GM23248 (cell line): ENCODE measurements around the gene SLC4A5. TPM values are rescaled to one million over a fixed set of nuclear protein-coding genes. Genes with fewer than 3 reads are reported as not detected.

Experiments
- DNase-seq: peaks from one replicate; pipeline ENCODE4 v3.0.0-alpha.2; 2015
- H2AFZ ChIP-seq: fragments of 200-600 bp; sonication (generic); 2 replicates; pipeline ENCODE4 v1.6.1; 2016; ENCODE audit warnings: antibody characterized with exemption
- H3F3A ChIP-seq: fragments of 200-600 bp; sonication (generic); 2 replicates; pipeline ENCODE4 v1.6.1; 2016; ENCODE audit warnings: mild to moderate bottlenecking, antibody characterized with exemption, mixed run types; ENCODE audit not compliant: insufficient read depth
- H3K27ac ChIP-seq: fragments of 200-600 bp; sonication (generic); 2 replicates; pipeline ENCODE4 v1.5.1; 2016; ENCODE audit warnings: mild to moderate bottlenecking
- H3K27me3 ChIP-seq: fragments of 200-600 bp; sonication (generic); replicated peaks from 2 replicates; pipeline ENCODE4 v1.6.1; 2016; ENCODE audit warnings: mild to moderate bottlenecking; ENCODE audit not compliant: insufficient read depth
- H3K36me3 ChIP-seq: fragments of 200-600 bp; sonication (generic); 2 replicates; pipeline ENCODE4 v1.6.1; 2016; ENCODE audit warnings: low read depth, mild to moderate bottlenecking
- H3K4me1 ChIP-seq: fragments of 200-600 bp; sonication (generic); 2 replicates; pipeline ENCODE4 v1.6.1; 2016; ENCODE audit warnings: mild to moderate bottlenecking; ENCODE audit not compliant: insufficient read depth
- H3K4me2 ChIP-seq: fragments of 200-600 bp; sonication (generic); one replicate; pipeline ENCODE4 v1.6.1; 2016; ENCODE audit warnings: mild to moderate bottlenecking; ENCODE audit not compliant: unreplicated experiment
- H3K4me3 ChIP-seq: fragments of 200-600 bp; sonication (generic); 2 replicates; pipeline ENCODE4 v1.5.1; 2016; ENCODE audit warnings: mild to moderate bottlenecking
- H3K79me2 ChIP-seq: fragments of 200-600 bp; sonication (generic); 2 replicates; pipeline ENCODE4 v1.6.1; 2016; ENCODE audit warnings: mild to moderate bottlenecking; ENCODE audit not compliant: insufficient read depth
- H3K9ac ChIP-seq: fragments of 200-600 bp; sonication (generic); 2 replicates; pipeline ENCODE4 v1.6.1; 2016; ENCODE audit warnings: mild to moderate bottlenecking
- H3K9me2 ChIP-seq: fragments of 200-600 bp; sonication (generic); 2 replicates; pipeline ENCODE4 v1.6.1; 2016; ENCODE audit warnings: mixed run types, mild to moderate bottlenecking, moderate library complexity; ENCODE audit not compliant: insufficient read depth
- H3K9me3 ChIP-seq: fragments of 200-600 bp; sonication (generic); one replicate; pipeline ENCODE4 v1.6.1; 2017; ENCODE audit warnings: low read depth
- H4K20me1 ChIP-seq: fragments of 200-600 bp; sonication (generic); 2 replicates; pipeline ENCODE4 v1.6.0; 2016; ENCODE audit not compliant: insufficient read depth
- EZH2 ChIP-seq: fragments of 200-600 bp; sonication (generic); IDR thresholded peaks from 2 replicates; pipeline ENCODE4 v1.6.1; 2018; ENCODE audit warnings: antibody characterized with exemption, mild to moderate bottlenecking; ENCODE audit not compliant: insufficient read depth, poor library complexity, severe bottlenecking
- EZH2phosphoT487 ChIP-seq: fragments of 200-600 bp; sonication (generic); IDR thresholded peaks from 2 replicates; pipeline ENCODE4 v1.6.1; 2018; ENCODE audit warnings: antibody characterized with exemption, moderate library complexity, mild to moderate bottlenecking, low read depth; ENCODE audit not compliant: insufficient read depth
- WGBS, 2 experiments: methylation state at CpG; one replicate each; pipeline ENCODE4 v1.1.6; 2015 to 2017; ENCODE audit warnings: low lambda C conversion rate in 2 of 2, low coverage in 1 of 2; ENCODE audit errors: missing lambda C conversion rate in 2 of 2; 5-methylcytosine and 5-hydroxymethylcytosine counted together
- in situ Hi-C: fragments of 300-500 bp; cut with MboI; formaldehyde crosslinking; loops from 2 replicates; pipeline ENCODE4 v1.15.0; 2020
- polyA plus RNA-seq: library from polyadenylated mRNA; unstranded; fragments of >200 nt; fragmentation: Nextera tagmentation; extraction: Ambion mirVana; gene quantifications from 2 replicates; pipeline ENCODE4 v1.2.1, GENCODE V29; 2016
- total RNA-seq: library from RNA; depleted of rRNA; stranded (reverse); fragments of >200 nt; shearing (Covaris generic); gene quantifications from 2 replicates; pipeline ENCODE4 v1.2.3, GENCODE V29; 2014

The SLC4A5 gene
- total and polyA plus RNA-seq, 2 experiments from 2014 or later = 0.32 to 0.35 TPM

DNA sequence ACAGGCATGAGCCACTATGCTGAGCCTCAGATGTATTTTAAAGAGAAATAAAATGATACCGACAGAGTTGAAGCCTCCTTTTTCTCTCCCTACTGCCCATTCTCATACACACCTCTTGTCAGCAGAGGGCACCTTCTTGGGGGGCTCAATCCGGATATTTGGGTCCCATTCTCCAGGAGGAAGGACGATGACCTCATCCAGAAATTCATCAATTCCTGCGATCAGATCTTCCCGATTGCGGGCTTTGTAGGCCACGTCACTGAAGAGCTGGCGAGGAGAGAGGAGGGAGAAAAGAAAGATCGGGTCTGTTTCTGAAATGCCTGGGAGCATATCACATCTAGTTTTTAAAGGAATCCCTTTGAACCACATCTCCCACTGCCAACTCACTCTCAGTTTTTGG lies 90.4 kb downstream of the SLC4A5 start:
- H3K4me1 ChIP-seq = no peaks in the 10 kb centered on the region
- no peak overlapping the region for H2AFZ ChIP-seq
- no peak for DNase-seq
- H3K9ac ChIP-seq = no peak overlapping the region
- no peak overlapping the region for H3K4me3 ChIP-seq
- TF ChIP-seq EZH2phosphoT487 (no peak), EZH2 (no peak)
- WGBS, 2 experiments = 80 to 81% methylated on average over 9 of the region's 9 CpGs
- H3K27ac ChIP-seq = no peak overlapping the region
- H3K27me3 ChIP-seq = no peaks in the 10 kb centered on the region
- no peaks in the 10 kb centered on the region for H3F3A ChIP-seq
- no peaks in the 10 kb centered on the region for H4K20me1 ChIP-seq
- H3K9me3 ChIP-seq = no peaks in the 10 kb centered on the region
- no peaks in the 10 kb centered on the region for H3K36me3 ChIP-seq
- in situ Hi-C loops = no loop called here
- no peak overlapping the region for H3K4me2 ChIP-seq
- H3K79me2 ChIP-seq = no peaks in the 10 kb centered on the region
- H3K9me2 ChIP-seq = no peaks in the 10 kb centered on the region

GRCh38 chr2:74252036-74252435 lies 91.2 kb downstream of the SLC4A5 start:
- Histone ChIP-seq H3K27ac (no peak overlapping the region), H3K9me3 (no peaks in the 10 kb centered on the region), H3K9ac (no peak overlapping the region), H3F3A (no peaks in the 10 kb centered on the region), H3K9me2 (no peaks in the 10 kb centered on the region), H3K4me2 (no peak overlapping the region), H3K4me3 (no peak overlapping the region), H4K20me1 (no peaks in the 10 kb centered on the region), H2AFZ (no peak overlapping the region), H3K27me3 (no peaks in the 10 kb centered on the region), H3K79me2 (no peaks in the 10 kb centered on the region), H3K36me3 (no peaks in the 10 kb centered on the region), H3K4me1 (no peaks in the 10 kb centered on the region)
- WGBS, 2 experiments = 68 to 79% methylated on average over 10 of the region's 10 CpGs
- TF ChIP-seq EZH2phosphoT487 (no peak), EZH2 (no peak)
- in situ Hi-C loops = no loop called here
- DNase-seq = no peak

- Histone ChIP-seq H4K20me1 (no peaks in the 10 kb centered on the region), H3K4me2 (no peak overlapping the region), H3K9ac (no peak overlapping the region), H3K79me2 (no peaks in the 10 kb centered on the region), H3K27me3 (no peaks in the 10 kb centered on the region), H3F3A (no peaks in the 10 kb centered on the region), H3K9me3 (no peaks in the 10 kb centered on the region), H3K27ac (no peak overlapping the region), H3K36me3 (no peaks in the 10 kb centered on the region), H3K9me2 (no peaks in the 10 kb centered on the region), H3K4me3 (no peak overlapping the region), H3K4me1 (no peaks in the 10 kb centered on the region), H2AFZ (no peak overlapping the region)
- peak; percentile 70 for DNase-seq
- 19 to 25% methylated on average over 10 of the region's 10 CpGs for WGBS, 2 experiments
- in situ Hi-C loops = no loop called here
- TF ChIP-seq EZH2 = no peak
- TF ChIP-seq EZH2phosphoT487 = no peak
These were observed 93.0 kb downstream of the SLC4A5 start for GRCh38 chr2:74250189-74250631.

DNA sequence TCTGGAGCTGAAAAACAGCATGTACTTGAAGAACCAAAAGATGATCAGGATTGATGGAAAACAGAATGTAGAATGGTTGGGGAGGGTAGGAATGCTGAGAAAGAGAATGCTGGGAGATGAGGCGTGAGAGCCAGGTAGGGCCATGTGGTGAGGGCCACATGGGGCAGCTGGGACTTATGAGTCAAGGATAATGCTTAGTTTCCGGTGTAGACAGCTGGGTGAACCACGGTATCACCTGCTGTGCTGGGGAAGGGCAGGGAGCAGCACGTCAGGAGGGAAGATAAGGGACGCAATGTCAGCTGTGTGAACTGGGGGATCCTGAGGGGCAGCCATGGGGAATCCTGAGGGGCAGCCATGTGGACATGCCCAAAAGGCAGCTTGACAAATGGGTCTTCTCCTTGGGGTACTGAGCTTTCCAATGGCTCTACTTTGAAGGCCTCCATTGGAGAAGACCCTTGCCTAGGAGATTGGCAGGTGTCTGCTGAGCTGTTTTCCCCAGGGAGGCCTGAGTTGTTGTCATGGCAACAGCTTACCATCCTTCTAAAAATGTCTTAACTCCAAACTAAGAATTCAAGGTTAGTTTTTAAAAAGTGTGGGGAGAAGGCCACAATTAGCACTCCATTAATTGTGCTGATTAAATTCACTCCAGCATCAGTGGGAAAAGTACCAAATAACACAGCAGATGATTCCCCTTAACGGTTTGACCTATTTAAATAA lies 93.7 kb downstream of the SLC4A5 start:
- Histone ChIP-seq H2AFZ (no peak overlapping the region), H3K79me2 (no peaks in the 10 kb centered on the region), H4K20me1 (no peaks in the 10 kb centered on the region), H3K27me3 (no peaks in the 10 kb centered on the region), H3F3A (no peaks in the 10 kb centered on the region), H3K4me2 (no peak overlapping the region), H3K36me3 (no peaks in the 10 kb centered on the region), H3K27ac (no peak overlapping the region), H3K9me3 (no peaks in the 10 kb centered on the region), H3K4me3 (no peak overlapping the region), H3K9me2 (no peaks in the 10 kb centered on the region), H3K4me1 (no peaks in the 10 kb centered on the region), H3K9ac (no peak overlapping the region)
- WGBS, 2 experiments = 40 to 46% methylated on average over 6 of the region's 6 CpGs
- in situ Hi-C loops = no loop called here
- TF ChIP-seq EZH2phosphoT487 = no peak
- no peak for DNase-seq
